Heart left ventricle (tissue), 13 donors: ENCODE data around the gene RAC3.

Experiments
- POLR2A ChIP-seq, 2 donors: fragments of 450-650 bp; IDR thresholded peaks; one replicate each; pipeline ENCODE4 v1.6.1; 2017; ENCODE audit warnings: antibody characterized with exemption in 2 of 2, mild to moderate bottlenecking in 2 of 2, moderate library complexity in 2 of 2
- TF ChIP-seq, protein P1 (sequence below), 12 donors: fragments of 200-600 bp; sonication (generic) in 4 of 12; IDR thresholded peaks; one replicate each; pipeline versions ENCODE4 v1.5.0 to v1.8.0; 2018 to 2022; ENCODE audit warnings: antibody characterized with exemption in 12 of 12, mild to moderate bottlenecking in 5 of 12
- donor health status: ischemic (EF 13 %, LVEDD 7.1; RV severe dilation, severe dysfunction).
- donor health status: DM: no; HTN: yes; CAD: no.
- donor health status: DM: no; HTN: no; CAD: no.
- donor health status: ischemic (EF 25% LVEDD 6.9; RV normal size, moderate dysfunction).
- donor health status: ischemic (EF 25% LVEDD 5.7; RV mildly dilated, moderate dysfunction).
- donor health status: ischemic (EF 35%, LVEDD 5.7; RV mildly dilated, moderate dysfunction).
- donor health status: nonischemic (EF 11% LVEDD 7.7; RV severe dilation, severe dysfunction).
- donor health status: DM: yes; HTN: yes; CAD: no.
- donor health status: PGD.
- donor health status: ischemic (EF 29% LVEDD 5.4; RV normal size, mild dysfunction).
- donor health status: nonischemic (EF 23%, LVEDD 6.1; RV moderate dilation, normal function).

DNA sequence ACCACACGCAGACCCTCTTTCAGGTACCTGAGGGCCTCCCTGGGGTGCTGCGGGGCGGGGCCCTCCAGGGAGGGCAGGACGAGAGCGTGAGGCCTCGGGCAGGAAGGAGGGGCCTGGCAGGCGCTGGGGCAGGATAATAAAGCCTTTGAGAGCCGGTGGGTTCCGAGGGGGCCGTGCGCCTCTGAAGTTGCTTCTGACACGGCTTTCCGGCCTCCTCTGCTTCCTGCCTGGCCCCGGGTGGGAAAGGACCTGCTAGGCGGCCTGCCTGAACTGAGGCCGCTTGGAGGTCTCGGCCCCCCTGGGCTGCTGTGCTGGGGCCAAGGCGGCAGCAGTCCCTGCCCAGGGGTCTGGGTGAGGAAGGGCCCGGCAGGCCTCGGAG, 19.2 kb upstream of the RAC3 start:
- TF ChIP-seq, protein P1, sequence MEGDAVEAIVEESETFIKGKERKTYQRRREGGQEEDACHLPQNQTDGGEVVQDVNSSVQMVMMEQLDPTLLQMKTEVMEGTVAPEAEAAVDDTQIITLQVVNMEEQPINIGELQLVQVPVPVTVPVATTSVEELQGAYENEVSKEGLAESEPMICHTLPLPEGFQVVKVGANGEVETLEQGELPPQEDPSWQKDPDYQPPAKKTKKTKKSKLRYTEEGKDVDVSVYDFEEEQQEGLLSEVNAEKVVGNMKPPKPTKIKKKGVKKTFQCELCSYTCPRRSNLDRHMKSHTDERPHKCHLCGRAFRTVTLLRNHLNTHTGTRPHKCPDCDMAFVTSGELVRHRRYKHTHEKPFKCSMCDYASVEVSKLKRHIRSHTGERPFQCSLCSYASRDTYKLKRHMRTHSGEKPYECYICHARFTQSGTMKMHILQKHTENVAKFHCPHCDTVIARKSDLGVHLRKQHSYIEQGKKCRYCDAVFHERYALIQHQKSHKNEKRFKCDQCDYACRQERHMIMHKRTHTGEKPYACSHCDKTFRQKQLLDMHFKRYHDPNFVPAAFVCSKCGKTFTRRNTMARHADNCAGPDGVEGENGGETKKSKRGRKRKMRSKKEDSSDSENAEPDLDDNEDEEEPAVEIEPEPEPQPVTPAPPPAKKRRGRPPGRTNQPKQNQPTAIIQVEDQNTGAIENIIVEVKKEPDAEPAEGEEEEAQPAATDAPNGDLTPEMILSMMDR (IDR thresholded peaks at IDR 0.05), result no peak
- no peak for TF ChIP-seq POLR2A (IDR thresholded peaks at IDR 0.05)
